HG03432 (cell line): ENCODE data around the gene CTSA.
A peak's percentile ranks its signal among the peaks of the same experiment; 100 is the strongest.
"Not testable (repeated sequence)": the region's sequence is repeated elsewhere in the genome, so short reads cannot be mapped to it uniquely, and the experiment has no call there.

ENCODE experiments used
- ATAC-seq: cut with Tn5 transposase; IDR thresholded peaks from one replicate; pipeline ENCODE4 v1.9.1; 2021; ENCODE audit warnings: mild to moderate bottlenecking, moderate library complexity; ENCODE audit not compliant: unreplicated experiment

CTSA gene

GRCh38 chr20:45892828-45893500 lies 1.8 kb downstream of the CTSA start:
- ATAC-seq = no peak

GRCh38 chr20:45893831-45894230 lies 2.7 kb downstream of the CTSA start:
- ATAC-seq = no peak

- no peak for ATAC-seq
Measured at GRCh38 chr20:45894797-45895196, 3.7 kb downstream of the CTSA start.

- ATAC-seq = no peak
Measured at GRCh38 chr20:45896641-45897161, 5.6 kb downstream of the CTSA start.

GRCh38 chr20:45897289-45897688 lies 6.2 kb downstream of the CTSA start:
- ATAC-seq = no peak

GRCh38 chr20:45897692-45898091 lies 6.6 kb downstream of the CTSA start:
- no peak for ATAC-seq

- ATAC-seq = no peak
Measured at GRCh38 chr20:45898285-45898684, 7.2 kb downstream of the CTSA start.

GRCh38 chr20:45899046-45899835 lies 8.1 kb downstream of the CTSA start:
- ATAC-seq = no peak

- not testable (repeated sequence) for ATAC-seq
Measured at GRCh38 chr20:45901332-45901731, 10.2 kb downstream of the CTSA start.

- no peak for ATAC-seq
Measured at GRCh38 chr20:45902199-45902701, 11.1 kb downstream of the CTSA start.

GRCh38 chr20:45904583-45905504 lies 13.7 kb downstream of the CTSA start:
- ATAC-seq = no peak

GRCh38 chr20:45905505-45906079 lies 14.5 kb downstream of the CTSA start:
- no peak for ATAC-seq

- ATAC-seq = no peak
Measured at GRCh38 chr20:45907219-45907948, 16.2 kb downstream of the CTSA start.

- no peak for ATAC-seq
Measured at GRCh38 chr20:45908084-45908483, 16.9 kb downstream of the CTSA start.

GRCh38 chr20:45909336-45909808 lies 18.2 kb downstream of the CTSA start:
- no peak for ATAC-seq

- ATAC-seq = no peak
Measured at GRCh38 chr20:45909817-45910669, 18.9 kb downstream of the CTSA start.

- ATAC-seq = peak; percentile 89
Measured at GRCh38 chr20:45910670-45911485, 19.7 kb downstream of the CTSA start.
